Measurements from ENCODE around the gene DNM1L. TPM values are rescaled to one million over a fixed set of nuclear protein-coding genes. Genes with fewer than 3 reads are reported as not detected.

DNM1L gene
- total RNA-seq, 1 donor from 2014 or later = 52.9 TPM

DNA sequence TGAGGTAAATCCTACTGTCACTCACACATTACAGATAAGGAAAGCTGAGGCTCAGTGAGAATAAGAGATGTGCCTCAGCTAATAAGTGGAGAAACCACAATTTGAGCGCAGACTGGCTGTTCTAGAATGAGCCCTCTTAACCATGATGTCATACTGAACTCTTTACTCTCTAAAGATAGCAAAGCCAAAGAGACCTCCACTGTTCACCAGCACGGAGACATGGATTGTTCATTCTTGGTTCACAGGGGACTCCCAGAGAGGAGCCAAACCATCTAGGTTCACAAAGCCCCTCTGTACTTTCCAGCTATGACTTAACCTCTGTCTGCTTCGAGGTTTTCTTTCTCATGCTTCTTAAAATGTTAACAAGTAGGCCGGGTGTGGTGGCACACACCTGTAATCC, 109.3 kb downstream of the DNM1L start:
- DNase-seq (no peak), ATAC-seq (ENCODE audit: poor library complexity) (no peak)
- intact Hi-C loops (cut with DNase I) = no loop called here

DNA sequence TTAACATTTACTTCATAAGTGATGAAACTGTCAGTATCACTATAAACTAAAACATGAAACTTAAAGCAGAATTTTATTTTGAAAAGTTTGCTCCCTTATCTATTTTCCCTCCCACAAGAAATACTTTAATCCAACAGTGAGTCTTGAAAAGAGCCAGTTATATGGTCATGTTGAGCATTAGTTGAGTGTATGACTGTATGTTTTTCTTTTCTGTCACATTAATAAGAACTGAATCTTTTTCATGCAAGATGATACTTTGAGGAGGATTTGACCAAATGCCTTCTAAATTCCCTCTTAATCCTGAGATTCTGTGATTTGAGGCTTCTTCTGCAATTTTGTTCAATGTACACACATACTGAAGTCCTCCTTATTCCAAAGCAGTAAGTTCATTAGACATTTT, 110.3 kb downstream of the DNM1L start:
- no peak for ATAC-seq (ENCODE audit: poor library complexity)
- intact Hi-C loops (cut with DNase I) = no loop called here
- DNase-seq = no peak

DNA sequence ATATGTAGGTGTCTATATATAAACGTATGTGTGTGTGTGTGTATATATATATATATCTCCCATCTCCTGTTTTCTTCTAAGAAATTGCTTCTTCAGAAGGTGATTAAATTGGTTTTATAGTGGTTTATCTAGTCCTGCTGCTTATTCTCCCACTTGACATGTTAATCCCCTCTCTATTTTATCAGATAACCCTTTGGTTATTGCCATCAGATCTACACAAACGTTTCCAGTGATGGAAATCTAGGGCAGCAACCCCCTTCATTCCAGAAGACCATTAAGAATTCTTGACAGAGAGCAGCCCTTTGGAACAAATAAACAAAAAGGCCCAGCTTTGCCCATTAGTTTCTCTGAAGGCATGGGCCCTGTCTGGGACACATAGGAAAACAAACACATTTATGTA, 110.8 kb downstream of the DNM1L start:
- no peak for ATAC-seq (ENCODE audit: poor library complexity)
- intact Hi-C loops (cut with DNase I) = no loop called here
- no peak for DNase-seq

DNA sequence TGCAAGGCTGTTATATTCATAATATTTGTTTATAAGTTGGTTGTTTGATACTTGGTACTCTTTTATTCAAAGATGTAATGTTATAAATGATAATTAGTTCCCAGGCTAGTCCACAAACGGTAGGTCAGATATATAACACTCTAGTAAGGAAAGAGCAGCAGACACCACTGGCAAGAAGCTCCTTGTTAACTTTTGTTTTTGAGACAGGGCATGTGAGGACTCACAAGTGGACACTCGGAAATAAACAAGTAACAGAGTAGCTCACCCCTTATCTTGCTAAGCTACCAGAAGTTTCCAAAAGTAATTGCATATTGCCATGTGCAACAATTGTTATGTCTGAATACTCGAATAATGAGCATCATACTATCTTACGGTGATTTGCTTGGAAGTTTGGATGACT, 115.2 kb downstream of the DNM1L start:
- ATAC-seq (ENCODE audit: poor library complexity) (no peak), DNase-seq (no peak)
- intact Hi-C loops (cut with DNase I) = no loop called here

Other genes with a start within 250 kb of the DNM1L start
- gene YARS2, start 76.6 kb downstream of the DNM1L start, total RNA-seq = 7.8 TPM
- gene PKP2, start 217.5 kb downstream of the DNM1L start, total RNA-seq = 400 TPM

Measured in Right ventricle myocardium superior (tissue), 1 donor.